Measurements from ENCODE around the gene DSC1. TPM values are rescaled to one million over a fixed set of nuclear protein-coding genes. Genes with fewer than 3 reads are reported as not detected.

The DSC1 gene
- polyA plus RNA-seq, 1 donor (not counting 4 experiments of a cell fraction or from before 2014, with no cell fraction given), result 11.2 TPM

GRCh38 chr18:31079973-31080372, 82.7 kb downstream of the DSC1 start:
- Histone ChIP-seq H3K4me3 (ENCODE audit: control insufficient read depth in 2 of 3, extremely low read depth in 1 of 3, insufficient read depth in 2 of 3, low read depth in 1 of 3, low read length in 3 of 3) (no peak overlapping the region), H3K9me3 (ENCODE audit: control insufficient read depth, low read depth, low read length) (no peaks in the 10 kb centered on the region), H3K9me1 (ENCODE audit: control insufficient read depth, extremely low read depth, insufficient read depth, low read length) (no peaks in the 10 kb centered on the region), H4K20me1 (ENCODE audit: control insufficient read depth, extremely low read depth, insufficient read depth, low read length) (no peaks in the 10 kb centered on the region), H3K4me1 (ENCODE audit: control insufficient read depth, extremely low read depth, insufficient read depth, low read length) (peaks cover 12% of the 10 kb centered on the region), H3K9ac (ENCODE audit: control insufficient read depth, extremely low read depth, insufficient read depth, low read length) (no peak overlapping the region), H3K79me2 (ENCODE audit: control insufficient read depth, insufficient read depth, low read length) (no peaks in the 10 kb centered on the region), H3K4me2 (ENCODE audit: control insufficient read depth, extremely low read depth, insufficient read depth, low read depth, low read length) (no peak overlapping the region), H3K36me3 (ENCODE audit: control insufficient read depth in 2 of 2, extremely low read depth in 1 of 2, insufficient read depth in 2 of 2, low read length in 2 of 2) (peaks cover 8 to 9% of the 10 kb centered on the region in 2 experiments), H2AFZ (ENCODE audit: control insufficient read depth, low read length) (no peak overlapping the region), H3K27me3 (ENCODE audit: control insufficient read depth, extremely low read depth, insufficient read depth, low read length) (no peaks in the 10 kb centered on the region), H3K27ac (ENCODE audit: control insufficient read depth, insufficient read depth, low read length) (no peak overlapping the region)
- no peak for DNase-seq (ENCODE audit: low read depth, low spot score)
- TF ChIP-seq CTCF (optimal IDR thresholded peaks at IDR 0.05 in 1 of 3, IDR thresholded peaks at IDR 0.05 in 1 of 3, conservative IDR thresholded peaks at IDR 0.05 in 1 of 3; ENCODE audit: extremely low read depth in 1 of 3, insufficient read depth in 2 of 3, low read length in 3 of 3), result no peak
- no peak for TF ChIP-seq EZH2 (IDR thresholded peaks at IDR 0.05; ENCODE audit: low read length)
- dilution Hi-C loops (cut with MboI; ENCODE audit: extremely low pct_ligation_motif_present, low sequenced_read_pairs), result loop anchor here (25.0 kb wide), 1 partner anchor 107 kb away; no protein-coding TSS in a partner anchor
- FAIRE-seq, result no peak

Other genes with a start within 250 kb of the DSC1 start
- gene DSC3, start 120.1 kb downstream of the DSC1 start, polyA plus RNA-seq, result 92.5 to 116 TPM (median 103 TPM) in 3 replicates
- gene DSC2, start 60.4 kb downstream of the DSC1 start, polyA plus RNA-seq, result 32.1 to 48.6 TPM (median 37.1 TPM) in 3 replicates
- gene DSG1, start 155.3 kb upstream of the DSC1 start, polyA plus RNA-seq, result 9.8 to 68.0 TPM (median 27.6 TPM) in 3 replicates
- 0.18 to 0.50 TPM (median 0.19 TPM) in 3 replicates for gene DSG4, start 213.9 kb upstream of the DSC1 start, polyA plus RNA-seq